Measurements from ENCODE around the gene RAB40A. TPM values are rescaled to one million over a fixed set of nuclear protein-coding genes. Genes with fewer than 3 reads are reported as not detected.

RAB40A gene, protein sequence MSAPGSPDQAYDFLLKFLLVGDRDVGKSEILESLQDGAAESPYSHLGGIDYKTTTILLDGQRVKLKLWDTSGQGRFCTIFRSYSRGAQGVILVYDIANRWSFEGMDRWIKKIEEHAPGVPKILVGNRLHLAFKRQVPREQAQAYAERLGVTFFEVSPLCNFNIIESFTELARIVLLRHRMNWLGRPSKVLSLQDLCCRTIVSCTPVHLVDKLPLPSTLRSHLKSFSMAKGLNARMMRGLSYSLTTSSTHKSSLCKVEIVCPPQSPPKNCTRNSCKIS
- 0.16 and 0.90 TPM in 2 replicates for total RNA-seq

DNA sequence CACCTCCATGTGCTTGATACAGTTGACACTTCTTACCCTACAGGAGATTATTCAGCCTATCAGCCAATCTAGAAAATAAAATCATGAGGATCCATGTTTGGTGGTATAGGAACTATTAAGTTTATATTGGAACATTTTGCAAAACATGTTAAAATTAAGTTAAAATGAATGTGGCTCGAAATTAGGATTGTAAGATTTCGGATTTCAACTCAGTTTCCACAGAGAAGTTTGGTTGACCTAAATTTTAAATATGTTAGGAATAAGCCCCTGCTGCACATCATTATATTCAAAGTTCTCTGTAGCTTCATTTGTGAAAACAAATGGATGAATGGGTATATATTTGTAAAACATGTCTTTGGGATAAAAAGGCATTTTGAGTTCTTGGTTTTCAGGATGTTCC is at the start of gene RAB40A:
Gene RAB40A (minus strand): TSS at position 101 of the 400 bp plus-strand sequence. CDS start 18,733 bp downstream, outside the sequence.

Other genes starting within 250 kb of the RAB40A start
- not detected in 2 replicates for gene TCEAL5, start 242.7 kb downstream of the RAB40A start, total RNA-seq
- not detected in 2 replicates for gene BEX2, start 208.5 kb downstream of the RAB40A start, total RNA-seq
- 1.8 and 4.2 TPM in 2 replicates for gene TCEAL7, start 189.2 kb downstream of the RAB40A start, total RNA-seq
- gene TCEAL9, start 163.0 kb downstream of the RAB40A start, total RNA-seq, result 137 and 150 TPM in 2 replicates
- gene BEX3, start 143.0 kb downstream of the RAB40A start, total RNA-seq, result 170 and 245 TPM in 2 replicates
- 148 and 255 TPM in 2 replicates for gene TCEAL4, start 66.0 kb upstream of the RAB40A start, total RNA-seq
- 47.5 and 49.9 TPM in 2 replicates for gene TCEAL3, start 88.5 kb upstream of the RAB40A start, total RNA-seq
- 47.7 and 54.4 TPM in 2 replicates for gene TCEAL1, start 109.5 kb upstream of the RAB40A start, total RNA-seq
- gene MORF4L2, start 167.2 kb upstream of the RAB40A start, total RNA-seq, result 798 and 931 TPM in 2 replicates
- 2.8 TPM in 1 of 2 replicates, not detected in the other for gene TMEM31, start 191.4 kb upstream of the RAB40A start, total RNA-seq